SK-N-MC (cell line): ENCODE measurements around the gene BACH2.

Source experiments
- EZH2 ChIP-seq: fragments of 200-600 bp; sonication (generic); IDR thresholded peaks from one replicate; pipeline ENCODE4 v1.6.1; 2017; ENCODE audit warnings: antibody characterized with exemption
- POLR2AphosphoS5 ChIP-seq: IDR thresholded peaks from 2 replicates; pipeline ENCODE4 v1.6.1; 2012; ENCODE audit warnings: mild to moderate bottlenecking, low read depth, low read length, borderline replicate concordance

GRCh38 chr6:90202156-90202555 is 94.5 kb downstream of the BACH2 start:
- TF ChIP-seq EZH2 (no peak), POLR2AphosphoS5 (no peak)
